Prostate gland (tissue), 2 donors: ENCODE results near the gene ZNF664. TPM values are rescaled to one million over a fixed set of nuclear protein-coding genes. Genes with fewer than 3 reads are reported as not detected.

Source experiments
- DNase-seq: peaks from one replicate; pipeline ENCODE4 v3.0.0-alpha.2; 2019; ENCODE audit warnings: low spot score
- H3K27ac ChIP-seq, 2 donors: fragments of 200-600 bp; sonication (generic); 2 replicates each; pipeline ENCODE4 v1.5.1; 2017 to 2019
- H3K27me3 ChIP-seq: fragments of 200-600 bp; sonication (generic); replicated peaks from 2 replicates; pipeline ENCODE4 v1.5.1; 2019; ENCODE audit not compliant: insufficient read depth
- H3K36me3 ChIP-seq, 2 donors: fragments of 200-600 bp; sonication (generic); 1 replicate in 1 of 2; 2 replicates in 1 of 2; pipeline versions ENCODE4 v1.5.1 to v1.8.1; 2017 to 2019
- H3K4me1 ChIP-seq: fragments of 200-600 bp; sonication (generic); replicated peaks from 2 replicates; pipeline ENCODE4 v1.5.1; 2019
- H3K4me3 ChIP-seq, 2 donors: fragments of 200-600 bp; sonication (generic); 2 replicates each; pipeline ENCODE4 v1.5.1; 2017 to 2019
- H3K9me3 ChIP-seq: fragments of 200-600 bp; sonication (generic); 2 replicates; pipeline ENCODE4 v1.5.1; 2017
- CTCF ChIP-seq, 4 experiments: fragments of 200-600 bp in 2 of 4; fragments of 450-650 bp in 2 of 4; sonication (generic) in 2 of 4; IDR thresholded peaks; 1 replicate in 3 of 4; 2 replicates in 1 of 4; pipeline ENCODE4 v1.5.1; 2016 to 2019; ENCODE audit warnings: antibody characterized with exemption in 4 of 4, mild to moderate bottlenecking in 2 of 4, moderate library complexity in 2 of 4
- POLR2A ChIP-seq: fragments of 450-650 bp; IDR thresholded peaks from one replicate; pipeline ENCODE4 v1.6.1; 2016; ENCODE audit warnings: antibody characterized with exemption, mild to moderate bottlenecking
- POLR2AphosphoS5 ChIP-seq: sonication (generic); formaldehyde crosslinking; IDR thresholded peaks from one replicate; pipeline ENCODE4 v1.6.1; 2017; ENCODE audit warnings: antibody characterized with exemption
- WGBS: methylation state at CpG from one replicate; pipeline ENCODE4 v1.1.5; 2018; 5-methylcytosine and 5-hydroxymethylcytosine counted together
- intact Hi-C: fragments of 100-400 bp; cut with DNase I; formaldehyde crosslinking; loops from one replicate; pipeline ENCODE4 v1.14.2; 2022
- total RNA-seq, 2 donors: library from RNA; depleted of rRNA; stranded (reverse); fragments of >200 nt; gene quantifications; one replicate each; pipeline ENCODE4 v1.1.0, GENCODE V29; 2016

Gene ZNF664
- total RNA-seq, 2 donors from 2014 or later: 59.4 to 70.5 TPM

- WGBS: 56% methylated on average over 2 of the region's 2 CpGs
- no peak overlapping the region for H3K4me3 ChIP-seq
- no peaks in the 10 kb centered on the region for H3K9me3 ChIP-seq
- no peak for DNase-seq
- no peaks in the 10 kb centered on the region for H3K4me1 ChIP-seq
- H3K27me3 ChIP-seq: no peaks in the 10 kb centered on the region
- no peak overlapping the region for H3K27ac ChIP-seq
- intact Hi-C loops: no loop called here
- no peaks in the 10 kb centered on the region for H3K36me3 ChIP-seq
- TF ChIP-seq POLR2A (no peak), POLR2AphosphoS5 (no peak), CTCF (IDR thresholded peaks at IDR 0.05) (no peak)
These were observed 21.0 kb upstream of the ZNF664 start for GRCh38 chr12:123952037-123952436.

- no peaks in the 10 kb centered on the region for H3K9me3 ChIP-seq
- H3K36me3 ChIP-seq: no peaks in the 10 kb centered on the region
- H3K27ac ChIP-seq: no peak overlapping the region
- H3K4me1 ChIP-seq: no peaks in the 10 kb centered on the region
- no peak for TF ChIP-seq POLR2AphosphoS5
- TF ChIP-seq POLR2A: no peak
- TF ChIP-seq CTCF (IDR thresholded peaks at IDR 0.05): no peak
- 88% methylated on average over 10 of the region's 10 CpGs for WGBS
- intact Hi-C loops: no loop called here
- no peak for DNase-seq
- H3K27me3 ChIP-seq: no peaks in the 10 kb centered on the region
- no peak overlapping the region for H3K4me3 ChIP-seq
These were observed 18.2 kb upstream of the ZNF664 start for GRCh38 chr12:123954647-123955350.

GRCh38 chr12:123956249-123956648 is 16.8 kb upstream of the ZNF664 start:
- DNase-seq: no peak
- no peaks in the 10 kb centered on the region for H3K27me3 ChIP-seq
- no peak overlapping the region for H3K27ac ChIP-seq
- H3K9me3 ChIP-seq: no peaks in the 10 kb centered on the region
- H3K36me3 ChIP-seq: no peaks in the 10 kb centered on the region
- intact Hi-C loops: no loop called here
- no peak for TF ChIP-seq POLR2A
- TF ChIP-seq CTCF (IDR thresholded peaks at IDR 0.05): no peak
- TF ChIP-seq POLR2AphosphoS5: no peak
- WGBS: 85% methylated on average over 9 of the region's 9 CpGs
- H3K4me3 ChIP-seq: no peak overlapping the region
- H3K4me1 ChIP-seq: no peaks in the 10 kb centered on the region

- DNase-seq: no peak
- Histone ChIP-seq H3K36me3 (no peaks in the 10 kb centered on the region), H3K27ac (no peak overlapping the region), H3K4me3 (no peak overlapping the region), H3K4me1 (no peaks in the 10 kb centered on the region), H3K9me3 (no peaks in the 10 kb centered on the region), H3K27me3 (no peaks in the 10 kb centered on the region)
- 88% methylated on average over 3 of the region's 3 CpGs for WGBS
- TF ChIP-seq POLR2A (no peak), POLR2AphosphoS5 (no peak), CTCF (IDR thresholded peaks at IDR 0.05) (no peak)
- intact Hi-C loops: no loop called here
These were observed 15.8 kb upstream of the ZNF664 start for GRCh38 chr12:123957196-123957595.

GRCh38 chr12:123958462-123958861 is 14.6 kb upstream of the ZNF664 start:
- TF ChIP-seq CTCF (IDR thresholded peaks at IDR 0.05) (no peak), POLR2AphosphoS5 (no peak), POLR2A (no peak)
- no peaks in the 10 kb centered on the region for H3K27me3 ChIP-seq
- DNase-seq: no peak
- intact Hi-C loops: no loop called here
- H3K4me1 ChIP-seq: no peaks in the 10 kb centered on the region
- no peak overlapping the region for H3K4me3 ChIP-seq
- H3K9me3 ChIP-seq: no peaks in the 10 kb centered on the region
- H3K27ac ChIP-seq: no peak overlapping the region
- H3K36me3 ChIP-seq: no peaks in the 10 kb centered on the region
- 80% methylated on average over 8 of the region's 8 CpGs for WGBS
